ENCODE results near the gene RARB.

DNA sequence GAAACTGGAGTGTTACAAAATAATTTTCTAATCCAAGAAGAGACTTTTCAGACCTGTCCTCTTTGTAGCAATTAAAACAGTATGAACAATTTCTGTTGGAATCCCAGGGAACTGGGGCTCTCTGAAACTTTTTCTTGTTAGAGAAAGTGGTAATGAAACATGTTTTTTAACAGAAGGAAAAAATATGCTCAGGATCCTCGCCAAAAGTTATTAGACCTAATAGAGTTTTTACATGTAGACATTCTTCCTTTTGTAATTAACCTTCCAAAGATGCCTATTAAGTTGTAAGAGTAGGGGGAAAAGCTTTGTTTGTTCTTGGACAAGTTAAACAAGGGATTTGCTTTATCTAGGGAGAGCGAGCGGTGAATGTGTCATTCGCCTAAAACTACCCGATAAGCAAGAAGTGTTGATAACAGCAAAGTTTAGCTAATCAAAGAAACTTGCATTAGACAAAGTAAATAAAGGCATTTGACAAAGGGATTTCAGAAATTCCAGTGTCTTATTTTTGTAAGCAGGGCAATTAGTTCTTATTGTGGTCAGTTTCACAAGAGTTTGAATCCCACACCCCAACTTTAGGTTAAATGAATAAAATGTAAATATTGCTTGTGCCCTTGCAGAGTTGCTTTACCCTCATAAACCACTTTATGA is 2.3 kb downstream of the RARB start:
- TF ChIP-seq, protein P1, sequence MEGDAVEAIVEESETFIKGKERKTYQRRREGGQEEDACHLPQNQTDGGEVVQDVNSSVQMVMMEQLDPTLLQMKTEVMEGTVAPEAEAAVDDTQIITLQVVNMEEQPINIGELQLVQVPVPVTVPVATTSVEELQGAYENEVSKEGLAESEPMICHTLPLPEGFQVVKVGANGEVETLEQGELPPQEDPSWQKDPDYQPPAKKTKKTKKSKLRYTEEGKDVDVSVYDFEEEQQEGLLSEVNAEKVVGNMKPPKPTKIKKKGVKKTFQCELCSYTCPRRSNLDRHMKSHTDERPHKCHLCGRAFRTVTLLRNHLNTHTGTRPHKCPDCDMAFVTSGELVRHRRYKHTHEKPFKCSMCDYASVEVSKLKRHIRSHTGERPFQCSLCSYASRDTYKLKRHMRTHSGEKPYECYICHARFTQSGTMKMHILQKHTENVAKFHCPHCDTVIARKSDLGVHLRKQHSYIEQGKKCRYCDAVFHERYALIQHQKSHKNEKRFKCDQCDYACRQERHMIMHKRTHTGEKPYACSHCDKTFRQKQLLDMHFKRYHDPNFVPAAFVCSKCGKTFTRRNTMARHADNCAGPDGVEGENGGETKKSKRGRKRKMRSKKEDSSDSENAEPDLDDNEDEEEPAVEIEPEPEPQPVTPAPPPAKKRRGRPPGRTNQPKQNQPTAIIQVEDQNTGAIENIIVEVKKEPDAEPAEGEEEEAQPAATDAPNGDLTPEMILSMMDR (conservative IDR thresholded peaks at IDR 0.05) = no peak
- TF ChIP-seq ZFX (IDR thresholded peaks at IDR 0.05) = no peak
